ENCODE data around the gene RAP1GDS1.

DNA sequence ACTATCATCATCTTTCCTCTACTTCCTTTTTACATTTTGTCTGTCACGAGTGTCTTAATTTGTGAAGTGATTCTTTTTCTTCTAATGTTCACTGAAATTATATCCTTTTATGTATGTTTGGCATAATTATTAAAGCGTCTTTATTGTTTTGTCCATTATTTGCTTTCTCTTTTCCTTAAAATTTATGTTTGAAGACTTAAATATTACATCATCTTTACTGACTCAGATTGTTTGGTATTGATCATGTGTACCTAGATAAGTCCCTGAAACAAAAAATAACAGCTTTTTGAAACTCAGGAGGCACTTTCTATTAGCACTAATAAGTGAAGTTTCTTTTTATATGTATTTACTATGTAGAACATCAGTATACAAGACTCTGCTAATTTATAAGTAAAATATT, 120.1 kb downstream of the RAP1GDS1 start:
- no peak for TF ChIP-seq TCF12 (IDR thresholded peaks at IDR 0.05; ENCODE audit: low read depth)
- TF ChIP-seq EP300 (IDR thresholded peaks at IDR 0.05; ENCODE audit: borderline replicate concordance), result no peak
- TF ChIP-seq YY1 (IDR thresholded peaks at IDR 0.05; ENCODE audit: low read depth), result no peak
